ENCODE measurements around the gene RRAS.

RRAS gene

DNA sequence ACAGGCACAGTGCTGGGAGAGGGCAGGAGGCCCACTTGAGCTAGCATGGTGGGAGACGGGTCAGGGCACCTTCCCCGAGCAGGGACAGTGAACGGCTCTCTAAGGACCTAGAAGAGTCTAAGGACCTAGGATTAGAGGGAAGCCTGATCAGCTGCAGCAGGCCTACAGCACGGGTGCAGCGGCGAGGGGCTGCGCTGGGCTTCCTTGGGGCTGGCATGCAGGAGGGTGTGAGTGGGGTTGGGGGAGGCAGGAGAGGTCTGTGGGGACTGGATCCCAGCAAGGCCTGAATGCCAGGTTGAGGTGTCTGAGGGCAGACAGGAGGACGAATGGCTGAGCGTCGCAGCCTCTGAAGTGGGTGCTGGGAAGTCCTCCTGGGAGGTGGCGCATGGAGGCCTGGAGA is 5.6 kb upstream of the RRAS start:
- H3K36me3 ChIP-seq (ENCODE audit: control insufficient read depth, insufficient read depth, low read length) = no peaks in the 10 kb centered on the region
- H3K4me1 ChIP-seq = peaks cover 18% of the 10 kb centered on the region
- H3K27me3 ChIP-seq (ENCODE audit: control insufficient read depth, insufficient read depth, low read length) = no peaks in the 10 kb centered on the region
- H3K27ac ChIP-seq = no peak overlapping the region
- H3K4me3 ChIP-seq (ENCODE audit: low read depth, low read length) = no peak overlapping the region
- peaks cover 48% of the 10 kb centered on the region for H3K79me2 ChIP-seq
- no peak overlapping the region for H3K4me2 ChIP-seq (ENCODE audit: low read length)
- no peak overlapping the region for H2AFZ ChIP-seq
- H3K9me3 ChIP-seq (ENCODE audit: control insufficient read depth, low read length) = no peaks in the 10 kb centered on the region
- H3K9ac ChIP-seq = no peak overlapping the region
- TF ChIP-seq, protein P1, sequence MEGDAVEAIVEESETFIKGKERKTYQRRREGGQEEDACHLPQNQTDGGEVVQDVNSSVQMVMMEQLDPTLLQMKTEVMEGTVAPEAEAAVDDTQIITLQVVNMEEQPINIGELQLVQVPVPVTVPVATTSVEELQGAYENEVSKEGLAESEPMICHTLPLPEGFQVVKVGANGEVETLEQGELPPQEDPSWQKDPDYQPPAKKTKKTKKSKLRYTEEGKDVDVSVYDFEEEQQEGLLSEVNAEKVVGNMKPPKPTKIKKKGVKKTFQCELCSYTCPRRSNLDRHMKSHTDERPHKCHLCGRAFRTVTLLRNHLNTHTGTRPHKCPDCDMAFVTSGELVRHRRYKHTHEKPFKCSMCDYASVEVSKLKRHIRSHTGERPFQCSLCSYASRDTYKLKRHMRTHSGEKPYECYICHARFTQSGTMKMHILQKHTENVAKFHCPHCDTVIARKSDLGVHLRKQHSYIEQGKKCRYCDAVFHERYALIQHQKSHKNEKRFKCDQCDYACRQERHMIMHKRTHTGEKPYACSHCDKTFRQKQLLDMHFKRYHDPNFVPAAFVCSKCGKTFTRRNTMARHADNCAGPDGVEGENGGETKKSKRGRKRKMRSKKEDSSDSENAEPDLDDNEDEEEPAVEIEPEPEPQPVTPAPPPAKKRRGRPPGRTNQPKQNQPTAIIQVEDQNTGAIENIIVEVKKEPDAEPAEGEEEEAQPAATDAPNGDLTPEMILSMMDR (IDR thresholded peaks at IDR 0.05) = no peak

GRCh38 chr19:49643466-49643865 is 3.5 kb upstream of the RRAS start:
- Histone ChIP-seq H3K4me2 (ENCODE audit: low read length) (no peak overlapping the region), H3K36me3 (ENCODE audit: control insufficient read depth, insufficient read depth, low read length) (no peaks in the 10 kb centered on the region), H3K9ac (no peak overlapping the region), H3K27ac (no peak overlapping the region), H3K4me3 (ENCODE audit: low read depth, low read length) (peak overlapping the region; percentile 97), H3K9me3 (ENCODE audit: control insufficient read depth, low read length) (no peaks in the 10 kb centered on the region), H3K27me3 (ENCODE audit: control insufficient read depth, insufficient read depth, low read length) (no peaks in the 10 kb centered on the region), H3K79me2 (peaks cover 48% of the 10 kb centered on the region), H2AFZ (no peak overlapping the region), H3K4me1 (peaks cover 23% of the 10 kb centered on the region)
- TF ChIP-seq, protein P1 (IDR thresholded peaks at IDR 0.05) = no peak

- Histone ChIP-seq H3K27me3 (ENCODE audit: control insufficient read depth, insufficient read depth, low read length) (no peaks in the 10 kb centered on the region), H3K79me2 (peaks cover 48% of the 10 kb centered on the region), H3K9me3 (ENCODE audit: control insufficient read depth, low read length) (no peaks in the 10 kb centered on the region), H3K27ac (peak overlapping the region; percentile 82), H3K4me3 (ENCODE audit: low read depth, low read length) (peak overlapping the region; percentile 97), H3K36me3 (ENCODE audit: control insufficient read depth, insufficient read depth, low read length) (no peaks in the 10 kb centered on the region), H3K4me2 (ENCODE audit: low read length) (peak overlapping the region; percentile 85), H2AFZ (peak overlapping the region; percentile 86), H3K4me1 (peaks cover 28% of the 10 kb centered on the region), H3K9ac (peak overlapping the region; percentile 85)
- TF ChIP-seq, protein P1 (IDR thresholded peaks at IDR 0.05) = no peak
Observed at GRCh38 chr19:49642492-49643035, 2.6 kb upstream of the RRAS start.

DNA sequence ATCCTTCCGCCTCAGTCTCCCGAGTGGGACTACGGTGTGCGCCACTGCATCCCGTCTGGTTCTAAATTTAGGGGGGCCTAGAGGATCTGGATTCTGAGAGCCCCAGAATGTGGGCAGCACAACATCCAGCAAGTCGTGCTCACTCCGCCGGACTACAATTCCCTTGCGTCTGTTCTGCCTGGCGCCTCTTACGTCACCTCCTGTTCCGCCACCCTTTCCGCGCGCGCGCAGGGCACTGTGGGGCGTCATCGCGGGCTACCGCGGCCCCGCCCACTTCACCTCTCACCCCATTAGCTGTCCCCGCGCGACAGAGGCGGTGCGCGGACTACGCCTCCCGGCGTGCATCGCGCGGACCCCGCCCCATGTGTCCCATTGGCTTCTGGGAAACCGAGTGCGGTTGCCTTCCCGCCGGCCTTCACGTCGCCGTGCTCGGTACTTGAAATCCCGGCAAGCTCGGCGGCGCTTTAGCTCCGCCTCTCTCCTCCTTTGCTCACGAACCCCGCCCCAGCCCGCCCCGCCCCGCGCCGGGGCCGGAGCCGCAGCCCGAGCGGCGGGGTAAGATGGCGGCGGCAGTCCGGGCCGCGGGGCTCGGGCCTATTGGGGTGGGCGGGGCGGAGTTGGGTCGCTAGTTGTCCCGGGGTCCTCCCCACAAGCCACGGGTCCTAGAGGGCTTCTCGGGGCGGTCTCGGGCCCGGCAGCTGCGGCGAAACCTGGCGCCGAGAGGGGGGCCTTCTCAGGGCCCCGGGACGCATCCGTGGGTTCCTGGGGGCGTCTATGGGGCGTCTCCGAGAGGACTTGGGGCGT is 1.9 kb upstream of the RRAS start, which contains the start of gene SCAF1:
Gene SCAF1 (plus strand): TSS at position 522 of the 804 bp plus-strand sequence. CDS start 2,818 bp downstream, outside the sequence.
- H3K9ac ChIP-seq = peak within 1 kb of the TSS; percentile 85
- H2AFZ ChIP-seq = peak within 1 kb of the TSS; percentile 86
- H3K79me2 ChIP-seq = peaks cover 45% of the 10 kb centered on the region
- H3K27ac ChIP-seq = peak within 1 kb of the TSS; percentile 98
- H3K4me3 ChIP-seq (ENCODE audit: low read depth, low read length) = peak within 1 kb of the TSS; percentile 97
- no peaks in the 10 kb centered on the region for H3K27me3 ChIP-seq (ENCODE audit: control insufficient read depth, insufficient read depth, low read length)
- H3K4me1 ChIP-seq = peaks cover 28% of the 10 kb centered on the region
- peak within 1 kb of the TSS; percentile 94 for H3K4me2 ChIP-seq (ENCODE audit: low read length)
- no peaks in the 10 kb centered on the region for H3K36me3 ChIP-seq (ENCODE audit: control insufficient read depth, insufficient read depth, low read length)
- no peaks in the 10 kb centered on the region for H3K9me3 ChIP-seq (ENCODE audit: control insufficient read depth, low read length)
- TF ChIP-seq, protein P1 (IDR thresholded peaks at IDR 0.05) = no peak
